HL-60 (cell line): ENCODE measurements around the gene DOK6.

ENCODE experiments used
- DNase-seq, 2 experiments: peaks; one replicate each; pipeline ENCODE4 v3.0.0-alpha.2; 2010 to 2020; ENCODE audit warnings: low read depth in 1 of 2, low spot score in 1 of 2
- H3K27ac ChIP-seq: fragments of 250-450 bp; sonication (Bioruptor Pico); replicated peaks from 2 replicates; pipeline ENCODE4 v1.5.1; 2020; ENCODE audit warnings: mild to moderate bottlenecking, moderate library complexity
- H3K27me3 ChIP-seq: fragments of 250-450 bp; sonication (Bioruptor Pico); 2 replicates; pipeline ENCODE4 v1.5.1; 2021; ENCODE audit warnings: mild to moderate bottlenecking, moderate library complexity; ENCODE audit not compliant: insufficient read depth, poor library complexity, severe bottlenecking
- H3K4me3 ChIP-seq: replicated peaks from 2 replicates; pipeline ENCODE4 v1.5.1; 2011; ENCODE audit warnings: mild to moderate bottlenecking, control low read depth, low read length; ENCODE audit not compliant: insufficient read depth
- CTCF ChIP-seq: IDR thresholded peaks from one replicate; pipeline ENCODE4 v1.5.1; 2011; ENCODE audit warnings: low read length, control low read depth, inconsistent platforms; ENCODE audit not compliant: insufficient read depth
- GABPA ChIP-seq: IDR thresholded peaks from 2 replicates; pipeline ENCODE4 v1.6.1; 2012; ENCODE audit warnings: low read depth
- POLR2AphosphoS5 ChIP-seq: IDR thresholded peaks from 2 replicates; pipeline ENCODE4 v1.6.1; 2012; ENCODE audit warnings: low read depth
- REST ChIP-seq: IDR thresholded peaks from 2 replicates; pipeline ENCODE4 v1.6.1; 2012; ENCODE audit warnings: low read depth; ENCODE audit not compliant: insufficient replicate concordance
- SPI1 ChIP-seq: IDR thresholded peaks from 2 replicates; pipeline ENCODE4 v1.6.1; 2012; ENCODE audit warnings: low read depth, mild to moderate bottlenecking, borderline replicate concordance

DOK6 gene

GRCh38 chr18:69484699-69485396, 84.2 kb downstream of the DOK6 start:
- no peak for DNase-seq
- Histone ChIP-seq H3K27ac (no peak overlapping the region), H3K27me3 (no peaks in the 10 kb centered on the region), H3K4me3 (no peak overlapping the region)
- TF ChIP-seq POLR2AphosphoS5 = no peak
- no peak for TF ChIP-seq CTCF
- no peak for TF ChIP-seq SPI1
- no peak for TF ChIP-seq GABPA
- no peak for TF ChIP-seq REST

- no peak overlapping the region for H3K27ac ChIP-seq
- H3K27me3 ChIP-seq = no peaks in the 10 kb centered on the region
- DNase-seq = no peak
- TF ChIP-seq CTCF = no peak
- TF ChIP-seq REST = no peak
- no peak for TF ChIP-seq GABPA
- TF ChIP-seq SPI1 = no peak
- no peak for TF ChIP-seq POLR2AphosphoS5
- H3K4me3 ChIP-seq = no peak overlapping the region
Observed at GRCh38 chr18:69487488-69488394, 87.1 kb downstream of the DOK6 start.

- no peak for DNase-seq
- TF ChIP-seq POLR2AphosphoS5 (no peak), SPI1 (no peak), GABPA (no peak), REST (no peak), CTCF (no peak)
Observed at GRCh38 chr18:69490072-69490471, 89.4 kb downstream of the DOK6 start.

More at GRCh38 chr18:69490072-69490471, 89.4 kb downstream of the DOK6 start:
- Histone ChIP-seq H3K27ac (no peak overlapping the region), H3K27me3 (no peaks in the 10 kb centered on the region), H3K4me3 (no peak overlapping the region)
